Mucosa of rectum (tissue), 2 donors: ENCODE data around the gene NOC3L.

Experiments used
- H3K27ac ChIP-seq, 2 donors: one replicate each; pipeline ENCODE4 v1.7.0; 2013; ENCODE audit warnings: inconsistent platforms in 2 of 2, low read depth in 2 of 2, low read length in 2 of 2
- H3K27me3 ChIP-seq, 2 donors: one replicate each; pipeline ENCODE4 v1.7.0; 2013; ENCODE audit warnings: low read length in 2 of 2; ENCODE audit not compliant: control insufficient read depth in 2 of 2, insufficient read depth in 2 of 2
- H3K36me3 ChIP-seq, 2 donors: one replicate each; pipeline ENCODE4 v1.7.0; 2013; ENCODE audit warnings: low read length in 2 of 2; ENCODE audit not compliant: control insufficient read depth in 2 of 2, insufficient read depth in 2 of 2
- H3K4me1 ChIP-seq, 2 donors: one replicate each; pipeline ENCODE4 v1.7.0; 2013; ENCODE audit warnings: low read length in 2 of 2, mild to moderate bottlenecking in 1 of 2; ENCODE audit not compliant: control insufficient read depth in 2 of 2, insufficient read depth in 2 of 2
- H3K4me3 ChIP-seq, 2 donors: one replicate each; pipeline ENCODE4 v1.7.0; 2013; ENCODE audit warnings: low read length in 2 of 2
- H3K9ac ChIP-seq, 2 donors: one replicate each; pipeline ENCODE4 v1.7.0; 2013; ENCODE audit warnings: low read length in 2 of 2, low read depth in 1 of 2, mild to moderate bottlenecking in 1 of 2
- H3K9me3 ChIP-seq, 2 donors: one replicate each; pipeline ENCODE4 v1.7.0; 2013; ENCODE audit warnings: low read length in 2 of 2; ENCODE audit not compliant: control insufficient read depth in 2 of 2
- donor health status: healthy.
- donor health status: Normal muscosa, but diverticular disease.

The NOC3L gene

DNA sequence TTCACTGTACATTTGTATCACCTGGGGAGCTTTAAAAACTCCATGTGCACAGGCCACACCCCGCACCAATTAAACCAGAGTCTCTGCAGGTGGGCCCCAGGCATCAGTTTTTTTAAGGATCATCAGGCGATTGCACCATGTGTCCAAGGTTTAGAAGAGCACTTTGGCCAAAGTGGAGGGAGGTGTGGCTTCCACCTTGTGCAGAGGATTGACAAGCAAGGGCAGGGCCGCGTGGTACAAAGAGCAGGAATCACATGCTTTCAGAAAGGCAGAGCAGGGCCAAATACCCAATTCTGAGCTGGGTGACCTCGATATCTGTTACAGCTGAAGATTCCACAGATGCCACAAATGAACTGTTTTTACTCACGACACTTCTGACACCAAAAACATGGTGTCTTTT, 52.4 kb downstream of the NOC3L start:
- H3K9ac ChIP-seq = no peak overlapping the region
- H3K27me3 ChIP-seq = no peaks in the 10 kb centered on the region
- H3K36me3 ChIP-seq = peaks cover 47 to 50% of the 10 kb centered on the region in 2 donors
- H3K4me3 ChIP-seq = no peak overlapping the region
- no peaks in the 10 kb centered on the region for H3K4me1 ChIP-seq
- H3K27ac ChIP-seq = no peak overlapping the region
- no peaks in the 10 kb centered on the region for H3K9me3 ChIP-seq

DNA sequence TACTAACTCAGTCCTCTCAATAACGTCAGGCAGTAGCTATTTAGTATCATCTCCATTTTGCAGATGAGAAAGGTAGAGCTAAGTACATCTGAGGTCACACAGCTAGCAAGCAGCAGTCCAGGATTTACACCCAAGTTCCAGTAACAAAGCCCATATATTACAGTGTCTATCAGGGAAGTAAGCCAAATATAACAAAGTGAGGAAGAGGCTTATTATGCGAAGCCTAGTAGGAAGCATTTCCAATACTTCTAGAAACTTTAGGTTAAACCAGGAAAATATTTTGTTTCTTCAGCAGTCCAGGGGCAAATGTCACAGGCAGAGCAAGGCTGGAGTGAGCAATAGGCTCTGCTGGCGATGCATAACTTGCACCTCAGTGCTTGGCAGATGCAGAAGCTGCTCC, 53.9 kb downstream of the NOC3L start:
- Histone ChIP-seq H3K4me1 (no peaks in the 10 kb centered on the region), H3K9ac (no peak overlapping the region), H3K4me3 (no peak overlapping the region), H3K36me3 (peaks cover 40 to 48% of the 10 kb centered on the region in 2 donors), H3K27ac (no peak overlapping the region), H3K27me3 (no peaks in the 10 kb centered on the region), H3K9me3 (no peaks in the 10 kb centered on the region)

DNA sequence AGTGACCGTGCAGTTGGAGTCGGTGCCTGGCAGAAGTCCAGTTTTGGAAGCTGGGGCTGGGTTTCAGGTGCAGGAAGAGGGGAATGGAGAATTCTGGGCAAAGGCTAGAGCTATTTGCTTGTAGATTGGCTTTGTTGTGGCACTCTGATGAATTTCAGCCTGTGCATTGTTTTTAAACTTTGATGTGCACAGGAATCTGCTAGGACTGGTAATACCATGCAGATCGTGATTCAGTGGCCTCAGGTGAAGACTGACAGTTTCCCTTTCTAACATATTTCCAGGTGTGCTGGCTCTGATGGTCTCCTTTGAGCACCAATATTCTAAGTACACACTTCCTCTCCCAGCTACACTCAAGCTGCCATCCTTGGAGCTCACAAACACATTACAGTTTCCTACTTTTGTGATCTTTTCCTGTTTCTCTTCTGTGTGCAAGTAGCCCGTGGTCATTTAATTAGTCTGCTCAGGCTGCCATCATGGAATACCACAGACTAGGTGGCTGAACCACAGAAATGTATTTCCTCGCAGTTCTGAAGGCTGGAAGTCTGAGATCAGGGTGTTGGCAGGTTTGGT, 55.6 kb downstream of the NOC3L start:
- Histone ChIP-seq H3K4me1 (no peaks in the 10 kb centered on the region), H3K4me3 (no peak overlapping the region), H3K36me3 (peaks cover 37 to 47% of the 10 kb centered on the region in 2 donors), H3K9ac (no peak overlapping the region), H3K9me3 (no peaks in the 10 kb centered on the region), H3K27me3 (no peaks in the 10 kb centered on the region), H3K27ac (no peak overlapping the region)

DNA sequence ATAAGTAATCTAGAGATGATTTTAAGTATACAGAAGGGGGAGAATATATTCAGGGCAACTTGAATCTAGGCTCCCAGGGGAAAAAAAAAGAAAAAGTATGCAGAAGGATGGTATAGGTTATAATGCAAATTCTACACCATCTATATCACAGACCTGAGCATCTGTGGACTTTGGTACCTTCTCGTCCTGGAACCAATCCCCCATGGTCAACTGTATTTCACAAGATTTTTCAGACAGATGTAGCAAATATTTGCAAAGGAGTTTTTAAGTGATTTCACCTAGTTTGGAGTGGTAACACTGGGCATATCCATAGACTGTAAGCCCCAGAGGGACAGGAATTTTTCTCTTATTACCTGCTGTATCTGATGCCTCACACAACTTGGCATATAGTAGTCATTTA, 58.8 kb downstream of the NOC3L start:
- no peak overlapping the region for H3K27ac ChIP-seq
- H3K4me1 ChIP-seq = no peaks in the 10 kb centered on the region
- H3K4me3 ChIP-seq = no peak overlapping the region

DNA sequence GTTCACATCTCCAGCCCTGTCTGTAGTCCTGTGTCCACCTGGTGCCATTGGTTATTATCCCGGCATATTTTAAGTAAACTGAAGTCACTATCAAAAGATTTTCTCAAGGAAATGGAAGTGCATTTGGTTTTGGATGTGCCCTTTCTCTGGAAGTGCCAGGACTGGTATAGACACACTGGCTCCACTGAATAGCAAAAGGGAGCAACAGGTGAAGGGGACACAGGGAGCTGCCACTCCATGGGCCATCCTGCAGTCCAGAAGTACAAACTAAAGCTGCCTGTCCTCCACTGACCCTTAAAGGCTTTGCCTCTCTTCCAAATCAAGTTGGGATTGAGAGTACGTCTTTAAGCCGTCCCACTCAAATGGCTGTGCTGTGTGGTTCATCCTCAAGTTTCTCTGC, 62.7 kb downstream of the NOC3L start:
- Histone ChIP-seq H3K27ac (no peak overlapping the region), H3K9me3 (no peaks in the 10 kb centered on the region), H3K9ac (no peak overlapping the region), H3K36me3 (peaks cover 26 to 27% of the 10 kb centered on the region in 2 donors), H3K4me3 (no peak overlapping the region), H3K27me3 (no peaks in the 10 kb centered on the region), H3K4me1 (no peaks in the 10 kb centered on the region)

More for the DNA sequence above, 58.8 kb downstream of the NOC3L start:
- H3K27me3 ChIP-seq = no peaks in the 10 kb centered on the region
- H3K9me3 ChIP-seq = no peaks in the 10 kb centered on the region
- H3K36me3 ChIP-seq = peaks cover 33 to 37% of the 10 kb centered on the region in 2 donors
- H3K9ac ChIP-seq = no peak overlapping the region

DNA sequence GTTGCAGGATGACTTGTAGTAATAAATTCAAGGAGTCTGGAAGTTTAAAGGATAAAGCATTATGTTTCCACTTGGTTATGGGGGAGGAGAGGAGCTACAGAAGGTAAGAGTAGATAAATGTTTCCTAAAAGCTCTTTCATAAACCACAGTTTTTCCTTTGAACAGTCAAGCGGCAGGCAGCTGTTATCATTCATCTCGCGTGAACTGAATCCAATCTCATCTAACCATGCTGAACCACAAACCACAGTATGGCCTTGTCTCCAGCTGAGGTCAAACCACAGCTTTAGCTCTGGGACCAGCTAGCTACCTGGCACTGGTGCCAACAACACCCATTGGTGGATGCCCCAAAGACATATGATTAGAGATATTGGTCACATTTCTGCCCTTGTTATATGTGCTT, 63.3 kb downstream of the NOC3L start:
- Histone ChIP-seq H3K27ac (no peak overlapping the region), H3K36me3 (peaks cover 26% of the 10 kb centered on the region in 2 donors), H3K4me3 (no peak overlapping the region), H3K9me3 (no peaks in the 10 kb centered on the region), H3K9ac (no peak overlapping the region), H3K4me1 (no peaks in the 10 kb centered on the region), H3K27me3 (no peaks in the 10 kb centered on the region)

DNA sequence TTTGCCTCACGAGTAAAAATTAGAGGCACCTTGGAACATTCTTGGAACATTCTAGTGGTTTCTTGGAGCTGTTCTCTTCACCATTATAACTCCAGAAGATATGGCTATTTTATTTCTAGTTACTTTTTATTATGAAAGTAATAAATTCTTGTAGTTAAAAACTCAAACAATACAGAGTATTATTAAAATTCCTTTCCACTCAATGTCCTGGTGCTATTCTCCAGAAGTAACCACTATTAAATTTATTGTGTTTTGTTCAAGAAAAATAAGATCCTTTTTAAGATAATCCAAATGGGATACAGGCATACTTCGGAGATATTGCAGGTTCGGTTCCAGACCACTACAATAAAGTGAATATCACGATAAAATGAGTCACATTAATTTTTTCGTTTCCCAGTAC, 68.6 kb downstream of the NOC3L start:
- peaks cover 7 to 21% of the 10 kb centered on the region in 2 donors for H3K36me3 ChIP-seq
- H3K9ac ChIP-seq = no peak overlapping the region
- H3K4me1 ChIP-seq = no peaks in the 10 kb centered on the region
- no peak overlapping the region for H3K4me3 ChIP-seq
- no peak overlapping the region for H3K27ac ChIP-seq
- H3K27me3 ChIP-seq = no peaks in the 10 kb centered on the region
- H3K9me3 ChIP-seq = no peaks in the 10 kb centered on the region

DNA sequence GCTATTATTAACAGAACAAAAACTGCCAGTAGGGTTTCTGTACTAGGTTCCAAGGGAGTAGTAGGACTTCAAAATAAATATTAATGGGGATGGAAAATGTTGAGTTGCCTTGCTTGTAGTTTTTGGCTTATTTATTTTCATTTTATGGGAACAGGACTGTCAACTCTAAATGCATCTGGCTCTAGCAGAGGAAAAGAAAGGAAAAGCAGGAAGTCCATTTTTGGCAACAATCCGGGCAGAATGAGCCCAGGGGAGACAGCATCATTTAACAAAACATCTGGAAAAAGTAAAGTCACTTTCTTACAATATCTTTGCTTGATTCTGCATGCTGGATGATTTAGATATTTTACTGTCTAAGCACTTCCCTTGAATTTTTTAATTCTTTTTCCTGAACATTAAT, 69.4 kb downstream of the NOC3L start:
- Histone ChIP-seq H3K9ac (no peak overlapping the region), H3K27me3 (no peaks in the 10 kb centered on the region), H3K27ac (no peak overlapping the region), H3K9me3 (no peaks in the 10 kb centered on the region), H3K36me3 (peaks cover 6 to 19% of the 10 kb centered on the region in 2 donors), H3K4me3 (no peak overlapping the region), H3K4me1 (no peaks in the 10 kb centered on the region)

DNA sequence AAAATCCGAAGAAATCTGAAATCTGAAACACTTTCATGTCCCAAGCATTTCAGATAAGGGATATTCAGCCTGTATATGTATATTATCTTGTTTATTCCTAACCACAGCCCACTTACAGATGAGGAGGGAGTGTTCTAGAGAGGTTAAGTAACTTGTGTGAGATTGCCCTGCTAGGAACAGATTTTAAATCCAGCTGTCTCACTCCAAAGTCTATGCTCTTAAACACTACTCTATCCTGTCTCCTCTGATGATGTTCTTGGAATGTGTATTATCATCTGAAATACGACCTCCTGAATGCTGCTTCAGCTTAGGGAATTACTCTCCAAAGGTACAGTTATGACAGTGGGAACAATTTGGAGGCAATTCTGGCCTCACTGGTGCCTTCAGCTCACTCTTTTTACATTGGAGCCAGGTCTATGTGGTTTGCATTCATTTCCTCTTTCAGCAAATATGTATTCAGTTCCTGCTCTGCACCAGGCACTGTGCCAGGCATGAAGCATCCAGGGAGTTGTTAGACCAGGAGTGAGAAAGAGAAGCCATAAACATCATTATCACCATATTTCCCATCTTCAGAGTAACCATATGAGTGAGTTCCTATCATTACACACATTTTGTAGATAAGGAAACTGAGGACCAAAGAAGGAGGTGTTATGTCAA, 70.2 kb downstream of the NOC3L start:
- no peaks in the 10 kb centered on the region for H3K4me1 ChIP-seq
- no peaks in the 10 kb centered on the region for H3K27me3 ChIP-seq
- H3K4me3 ChIP-seq = no peak overlapping the region
- H3K27ac ChIP-seq = no peak overlapping the region
- H3K36me3 ChIP-seq = peaks cover 7 to 18% of the 10 kb centered on the region in 2 donors
- H3K9ac ChIP-seq = no peak overlapping the region
- no peaks in the 10 kb centered on the region for H3K9me3 ChIP-seq

DNA sequence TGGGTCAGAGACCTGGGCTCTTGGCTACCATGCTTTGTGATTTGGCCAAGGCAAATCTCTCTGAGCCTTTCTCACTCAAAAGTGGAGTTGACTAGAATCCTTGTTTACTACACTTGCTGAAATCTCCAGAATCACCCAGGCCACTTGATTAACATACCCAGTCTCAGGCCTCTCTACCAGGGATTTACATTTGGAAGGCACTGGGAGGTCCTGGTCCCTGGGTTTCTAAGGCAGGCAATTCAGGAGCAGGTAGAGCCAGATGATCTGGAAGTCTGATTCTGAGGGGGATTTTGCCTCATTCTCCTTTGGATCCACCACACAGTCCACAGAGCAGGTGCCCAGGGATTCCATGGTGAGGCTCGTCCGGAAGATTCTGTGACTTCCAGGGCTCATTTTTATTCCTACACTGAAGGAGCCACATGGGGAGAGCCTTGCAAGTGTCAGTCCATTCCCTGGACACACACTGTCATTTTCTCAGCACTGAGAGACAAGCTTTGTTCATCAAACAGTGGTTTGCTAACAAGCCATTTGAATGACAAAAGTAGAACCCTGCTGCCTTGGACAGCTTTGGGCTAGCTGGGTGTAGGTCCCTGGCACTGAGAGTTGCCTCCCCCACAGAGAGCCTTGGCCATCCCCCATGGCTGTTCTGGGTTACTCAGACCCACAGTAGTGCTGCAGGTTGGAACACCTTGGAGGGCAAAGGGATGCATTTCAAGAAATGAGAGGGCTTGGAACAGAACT, 74.2 kb downstream of the NOC3L start:
- Histone ChIP-seq H3K27ac (no peak overlapping the region), H3K4me1 (no peaks in the 10 kb centered on the region), H3K27me3 (no peaks in the 10 kb centered on the region), H3K36me3 (peaks cover 29 to 38% of the 10 kb centered on the region in 2 donors), H3K4me3 (no peak overlapping the region), H3K9ac (no peak overlapping the region), H3K9me3 (no peaks in the 10 kb centered on the region)
